H1 (cell line): ENCODE data around the gene PCDHGB1. TPM values are rescaled to one million over a fixed set of nuclear protein-coding genes. Genes with fewer than 3 reads are reported as not detected.
"Not testable (repeated sequence)": the region's sequence is repeated elsewhere in the genome, so short reads cannot be mapped to it uniquely, and the experiment has no call there.

Experiments
- CTCF ChIA-PET: fragments of 300-600 bp; sonication (Branson Sonifier 250); formaldehyde crosslinking; loops from one replicate; lab custom pipeline; 2021; ENCODE audit not compliant: partially characterized antibody; lab: Charles Lee
- POLR2A ChIA-PET: fragments of 300-600 bp; sonication (Branson Sonifier 250); formaldehyde crosslinking; loops from one replicate; lab custom pipeline; 2021; ENCODE audit warnings: inconsistent platforms; ENCODE audit not compliant: partially characterized antibody; lab: Charles Lee
- DNase-seq, 2 experiments: peaks; one replicate each; pipeline versions ENCODE4 v3.0.0 to v3.0.0-alpha.2; 2010 to 2022; ENCODE audit warnings: low spot score in 2 of 2, low read depth in 1 of 2, mixed read lengths in 1 of 2
- FAIRE-seq: peaks from 2 replicates; lab custom pipeline; 2011; peaks lifted over from hg19 to GRCh38; lab: Jason Lieb, UNC
- H2AFZ ChIP-seq: 2 replicates; pipeline ENCODE4 v1.8.1; 2012; ENCODE audit warnings: low read length, inconsistent platforms
- H2AK5ac ChIP-seq: 2 replicates; pipeline ENCODE4 v1.6.1; 2013; ENCODE audit warnings: low read depth, low read length
- H2BK120ac ChIP-seq: replicated peaks from 2 replicates; pipeline ENCODE3; 2013; ENCODE audit warnings: low read depth, low read length, inconsistent platforms
- H2BK12ac ChIP-seq: 2 replicates; pipeline ENCODE4 v1.6.1; 2013; ENCODE audit warnings: low read depth, low read length
- H2BK15ac ChIP-seq: 2 replicates; pipeline ENCODE4 v1.6.1; 2013; ENCODE audit warnings: low read length
- H2BK20ac ChIP-seq: 2 replicates; pipeline ENCODE4 v1.6.1; 2013; ENCODE audit warnings: low read length
- H2BK5ac ChIP-seq: 2 replicates; pipeline ENCODE4 v1.6.1; 2013; ENCODE audit warnings: low read depth, low read length
- H3K14ac ChIP-seq: 2 replicates; pipeline ENCODE4 v1.6.1; 2013; ENCODE audit warnings: inconsistent platforms; ENCODE audit not compliant: insufficient read length
- H3K18ac ChIP-seq: 2 replicates; pipeline ENCODE4 v1.6.1; 2013; ENCODE audit warnings: low read length; ENCODE audit errors: extremely low read depth
- H3K23ac ChIP-seq: 2 replicates; pipeline ENCODE4 v1.6.1; 2013; ENCODE audit warnings: inconsistent platforms; ENCODE audit not compliant: insufficient read length
- H3K23me2 ChIP-seq: 2 replicates; pipeline ENCODE4 v1.6.1; 2013; ENCODE audit warnings: low read depth, low read length
- H3K27ac ChIP-seq: 2 replicates; pipeline ENCODE4 v1.6.1; 2011; ENCODE audit warnings: low read depth, low read length, inconsistent platforms
- H3K27me3 ChIP-seq, 4 experiments: replicated peaks in 1 of 4; 1 replicate in 1 of 4; 2 replicates in 3 of 4; pipeline versions ENCODE4 v1.6.1 to v1.8.1; 2011 to 2013; ENCODE audit warnings: low read length in 3 of 4, mild to moderate bottlenecking in 3 of 4, inconsistent platforms in 2 of 4, mixed read lengths in 2 of 4, moderate library complexity in 1 of 4; ENCODE audit not compliant: control insufficient read depth in 3 of 4, insufficient read depth in 3 of 4; ENCODE audit errors: extremely low read depth in 1 of 4
- H3K36me3 ChIP-seq, 4 experiments: 2 replicates each; pipeline versions ENCODE4 v1.6.1 to v1.8.1; 2011 to 2013; ENCODE audit warnings: mild to moderate bottlenecking in 4 of 4, low read length in 3 of 4, moderate library complexity in 2 of 4, control low read depth in 1 of 4, inconsistent platforms in 1 of 4; ENCODE audit not compliant: insufficient read depth in 4 of 4, control insufficient read depth in 2 of 4
- H3K4ac ChIP-seq: replicated peaks from 2 replicates; pipeline ENCODE3; 2013; ENCODE audit warnings: low read length, low read depth, mixed read lengths, inconsistent platforms; ENCODE audit not compliant: insufficient read length
- H3K4me1 ChIP-seq, 4 experiments: replicated peaks in 1 of 4; 1 replicate in 1 of 4; 2 replicates in 3 of 4; pipeline versions ENCODE4 v1.6.1 to v1.8.1; 2011 to 2013; ENCODE audit warnings: low read length in 3 of 4, inconsistent platforms in 2 of 4, mixed read lengths in 1 of 4; ENCODE audit not compliant: insufficient read depth in 4 of 4, control insufficient read depth in 3 of 4
- H3K4me2 ChIP-seq, 2 experiments: 2 replicates each; pipeline versions ENCODE4 v1.6.1 to v1.8.1; 2011 to 2013; ENCODE audit warnings: low read depth in 2 of 2, low read length in 2 of 2, control low read depth in 1 of 2, inconsistent platforms in 1 of 2, mild to moderate bottlenecking in 1 of 2; ENCODE audit not compliant: insufficient read depth in 1 of 2
- H3K4me3 ChIP-seq, 4 experiments: fragments of 200-600, 300-600 bp in 1 of 4; sonication (generic), shearing (Covaris generic), sonication (Bioruptor Twin) in 1 of 4; 2 replicates each; pipeline versions ENCODE4 v1.5.1 to v1.8.1; 2011 to 2016; ENCODE audit warnings: low read length in 4 of 4, low read depth in 3 of 4, control low read depth in 2 of 4, inconsistent platforms in 2 of 4, mild to moderate bottlenecking in 2 of 4, mixed read lengths in 1 of 4, moderate library complexity in 1 of 4; ENCODE audit not compliant: insufficient read depth in 2 of 4; ENCODE audit errors: extremely low read depth in 1 of 4
- H3K56ac ChIP-seq: replicated peaks from 2 replicates; pipeline ENCODE3; 2013; ENCODE audit warnings: low read depth, mild to moderate bottlenecking, mixed read lengths, low read length, inconsistent platforms; ENCODE audit not compliant: insufficient read length
- H3K79me1 ChIP-seq: 2 replicates; pipeline ENCODE4 v1.6.1; 2013; ENCODE audit warnings: low read depth, low read length, control low read depth
- H3K79me2 ChIP-seq, 2 experiments: 2 replicates each; pipeline versions ENCODE4 v1.6.1 to v1.8.1; 2012 to 2013; ENCODE audit warnings: low read length in 2 of 2, mild to moderate bottlenecking in 2 of 2, inconsistent platforms in 1 of 2; ENCODE audit not compliant: insufficient read depth in 2 of 2, control insufficient read depth in 1 of 2
- H3K9ac ChIP-seq, 4 experiments: replicated peaks in 1 of 4; 1 replicate in 1 of 4; 2 replicates in 3 of 4; pipeline versions ENCODE4 v1.6.1 to v1.8.1; 2011 to 2013; ENCODE audit warnings: low read depth in 3 of 4, low read length in 3 of 4, control low read depth in 2 of 4, mild to moderate bottlenecking in 2 of 4, moderate library complexity in 2 of 4, inconsistent platforms in 1 of 4; ENCODE audit errors: extremely low read depth in 1 of 4
- H3K9me3 ChIP-seq, 2 experiments: 2 replicates each; pipeline versions ENCODE4 v1.6.1 to v1.8.1; 2012 to 2013; ENCODE audit warnings: mild to moderate bottlenecking in 2 of 2, moderate library complexity in 2 of 2, control low read depth in 1 of 2, inconsistent platforms in 1 of 2, low read depth in 1 of 2, low read length in 1 of 2, mixed read lengths in 1 of 2; ENCODE audit not compliant: insufficient read depth in 2 of 2
- H4K20me1 ChIP-seq, 2 experiments: replicated peaks in 1 of 2; 2 replicates each; pipeline versions ENCODE3 to v1.8.1; 2011 to 2013; ENCODE audit warnings: inconsistent platforms in 2 of 2, low read length in 2 of 2, mild to moderate bottlenecking in 1 of 2; ENCODE audit not compliant: insufficient read depth in 2 of 2, control insufficient read depth in 1 of 2
- H4K5ac ChIP-seq: 2 replicates; pipeline ENCODE4 v1.6.1; 2013; ENCODE audit warnings: low read length, low read depth, mixed read lengths, inconsistent platforms; ENCODE audit not compliant: insufficient read length
- H4K8ac ChIP-seq: 2 replicates; pipeline ENCODE4 v1.8.0; 2013; ENCODE audit warnings: mild to moderate bottlenecking, moderate library complexity, low read length, inconsistent platforms; ENCODE audit not compliant: insufficient read depth; ENCODE audit errors: extremely low read depth
- H4K91ac ChIP-seq: replicated peaks from 2 replicates; pipeline ENCODE3; 2013; ENCODE audit warnings: low read length, mixed read lengths, inconsistent platforms; ENCODE audit not compliant: insufficient read length
- BACH1 ChIP-seq: IDR thresholded peaks from 2 replicates; pipeline ENCODE4 v1.6.1; 2012; ENCODE audit warnings: low read length, improper control_type of control experiment
- CEBPB ChIP-seq: IDR thresholded peaks from 2 replicates; pipeline ENCODE4 v1.6.1; 2012; ENCODE audit warnings: low read depth, low read length
- PHF8 ChIP-seq: fragments of 200-600 bp; sonication (generic); conservative IDR thresholded peaks from 2 replicates; pipeline ENCODE4 v1.7.1; 2012; ENCODE audit warnings: low read depth, mild to moderate bottlenecking, inconsistent platforms, low read length, moderate library complexity
- TEAD4 ChIP-seq: IDR thresholded peaks from 2 replicates; pipeline ENCODE4 v1.6.1; 2012; ENCODE audit warnings: low read depth, low read length, inconsistent platforms, mixed read lengths
- YY1 ChIP-seq: IDR thresholded peaks from 2 replicates; pipeline ENCODE4 v1.6.1; 2011; ENCODE audit warnings: low read depth, mild to moderate bottlenecking, low read length
- WGBS, 2 experiments: shearing (Covaris generic) in 1 of 2; methylation state at CpG; one replicate each; pipeline versions ENCODE4 v1.1.6 to v1.1.7; 2013 to 2015; ENCODE audit warnings: low lambda C conversion rate in 2 of 2, mixed read lengths in 2 of 2, inconsistent platforms in 1 of 2, low coverage in 1 of 2, missing lambda C conversion rate in 1 of 2; ENCODE audit not compliant: insufficient replicate concordance in 2 of 2, insufficient coverage in 1 of 2, insufficient read length in 1 of 2; ENCODE audit errors: extremely low coverage in 1 of 2, missing lambda C conversion rate in 1 of 2; 5-methylcytosine and 5-hydroxymethylcytosine counted together
- polyA plus RNA-seq, 7 experiments: library from polyadenylated mRNA; depleted of rRNA in 3 of 7; stranded (reverse) in 5 of 7; unstranded in 2 of 7; fragments of >200 nt in 5 of 7; fragments of 200-250 nt in 2 of 7; gene quantifications; 1 replicate in 5 of 7; 2 replicates in 1 of 7; 4 replicates in 1 of 7; pipeline versions ENCODE4 v1.2.1 to v1.2.3, GENCODE V29; 2011 to 2013; ENCODE audit warnings: missing spikeins in 2 of 7, mixed read lengths in 2 of 7
- total RNA-seq: library from RNA; stranded (reverse); fragmentation: NEBNext Ultra II Directional; extraction: Animal tissue kit (Norgen Biotek cat#: 25700); gene quantifications from 2 replicates; pipeline ENCODE4 v1.2.1, GENCODE V29; 2021

Gene PCDHGB1
- total and polyA plus RNA-seq, 2 of the 8 experiments (the other 6 are each of a cell fraction or from before 2014, with no cell fraction given) = 1.3 to 2.8 TPM

DNA sequence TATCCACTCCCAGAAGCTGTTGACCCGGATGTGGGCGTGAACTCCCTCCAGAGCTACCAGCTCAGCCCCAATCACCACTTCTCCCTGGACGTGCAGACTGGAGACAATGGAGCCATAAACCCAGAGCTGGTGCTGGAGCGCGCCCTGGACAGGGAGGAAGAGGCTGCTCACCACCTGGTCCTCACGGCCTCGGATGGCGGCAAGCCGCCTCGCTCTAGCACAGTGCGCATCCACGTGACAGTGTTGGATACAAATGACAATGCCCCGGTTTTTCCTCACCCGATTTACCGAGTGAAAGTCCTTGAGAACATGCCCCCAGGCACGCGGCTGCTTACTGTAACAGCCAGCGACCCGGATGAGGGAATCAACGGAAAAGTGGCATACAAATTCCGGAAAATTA, 43.4 kb downstream of the PCDHGB1 start (continued):
- TF ChIP-seq BACH1 (no peak), YY1 (no peak), PHF8 (no peak), TEAD4 (no peak), CEBPB (no peak)

- H3K4me1 ChIP-seq = not testable (repeated sequence)
- CTCF ChIA-PET = interaction anchor here (0.6 to 8.7 kb wide), 11 partner anchors 8 to 203 kb away, joined by 3 to 68 read pairs (median 4); partner anchors contain the start of genes PCDHB10, PCDHB15, PCDHGB4 and PCDHGB6
Measured at GRCh38 chr5:141394401-141395187, 44.7 kb downstream of the PCDHGB1 start.

More at GRCh38 chr5:141394401-141395187, 44.7 kb downstream of the PCDHGB1 start:
- H3K4ac ChIP-seq, H4K8ac ChIP-seq, H4K20me1 ChIP-seq, H2AK5ac ChIP-seq, H3K4me3 ChIP-seq, POLR2A ChIA-PET, H2AFZ ChIP-seq, H2BK120ac ChIP-seq, H3K4me2 ChIP-seq, H3K9ac ChIP-seq, H3K23me2 ChIP-seq, DNase-seq, H2BK15ac ChIP-seq, H3K79me1 ChIP-seq, H3K23ac ChIP-seq, H3K27ac ChIP-seq, H4K5ac ChIP-seq, FAIRE-seq, H2BK20ac ChIP-seq, H2BK5ac ChIP-seq, H3K56ac ChIP-seq, H3K14ac ChIP-seq, H3K27me3 ChIP-seq, H2BK12ac ChIP-seq, H3K79me2 ChIP-seq, H4K91ac ChIP-seq, H3K18ac ChIP-seq: not testable (repeated sequence)
- Histone ChIP-seq H3K9me3 (peaks cover 55 to 61% of the 10 kb centered on the region in 2 experiments), H3K36me3 (peaks cover 3 to 24% (median 11%) of the 10 kb centered on the region in 4 experiments; a peak in 7 of 8 replicates)
- WGBS, 2 experiments = 97% methylated on average over 34 of the region's 53 CpGs; no CpG with 5 or more reads in 1 of the 2 experiments
